CD4-positive, CD25-positive, alpha-beta regulatory T cell (primary cell): ENCODE measurements around the gene ZDHHC14. TPM values are rescaled to one million over a fixed set of nuclear protein-coding genes. Genes with fewer than 3 reads are reported as not detected.

ENCODE experiments used
- ATAC-seq, 2 donors: fragments of 150-1000 bp; cut with Tn5 transposase; one replicate each; pipeline ENCODE4 v1.10.0; 2021; ENCODE audit warnings: low read depth in 2 of 2, moderate number of reproducible peaks in 2 of 2, moderate library complexity in 1 of 2
- DNase-seq, 3 donors: peaks; one replicate each; pipeline versions ENCODE4 v3.0.0 to v3.0.0-alpha.2; 2012 to 2022; ENCODE audit warnings: mixed read lengths in 1 of 3
- H3K27ac ChIP-seq: one replicate; pipeline ENCODE4 v1.7.0; 2013; ENCODE audit warnings: mild to moderate bottlenecking, low read length; ENCODE audit not compliant: insufficient read depth, poor library complexity, severe bottlenecking
- H3K27me3 ChIP-seq: one replicate; pipeline ENCODE4 v1.7.0; 2013; ENCODE audit warnings: low read length; ENCODE audit not compliant: control insufficient read depth, insufficient read depth
- H3K36me3 ChIP-seq: one replicate; pipeline ENCODE4 v1.7.0; 2013; ENCODE audit warnings: mild to moderate bottlenecking, low read length, moderate library complexity; ENCODE audit not compliant: control insufficient read depth, insufficient read depth
- H3K4me1 ChIP-seq: 2 replicates; pipeline ENCODE4 v1.7.0; 2013; ENCODE audit warnings: mild to moderate bottlenecking, low read length; ENCODE audit not compliant: insufficient read depth, control insufficient read depth, poor library complexity, severe bottlenecking
- H3K4me3 ChIP-seq: one replicate; pipeline ENCODE4 v1.7.0; 2013; ENCODE audit warnings: low read depth, mild to moderate bottlenecking, low read length, moderate library complexity
- H3K9me3 ChIP-seq, 2 experiments: 1 replicate in 1 of 2; 2 replicates in 1 of 2; pipeline ENCODE4 v1.7.0; 2013; ENCODE audit warnings: low read length in 2 of 2, mild to moderate bottlenecking in 1 of 2, moderate library complexity in 1 of 2; ENCODE audit not compliant: control insufficient read depth in 2 of 2
- H3K27ac Mint-ChIP-seq, 3 donors: one replicate each; pipeline ENCODE4 v1.8.0; 2020 to 2022; ENCODE audit warnings: mild to moderate bottlenecking in 3 of 3, mixed read lengths in 3 of 3, moderate library complexity in 2 of 3
- H3K27me3 Mint-ChIP-seq: one replicate; pipeline ENCODE4 v1.8.0; 2022; ENCODE audit warnings: mild to moderate bottlenecking, mixed read lengths
- H3K36me3 Mint-ChIP-seq: one replicate; pipeline ENCODE4 v1.8.0; 2020; ENCODE audit warnings: mixed read lengths
- H3K4me1 Mint-ChIP-seq, 4 donors: one replicate each; pipeline ENCODE4 v1.8.0; 2020 to 2022; ENCODE audit warnings: mixed read lengths in 4 of 4, mild to moderate bottlenecking in 1 of 4
- H3K4me3 Mint-ChIP-seq, 4 donors: one replicate each; pipeline ENCODE4 v1.8.0; 2020 to 2022; ENCODE audit warnings: mild to moderate bottlenecking in 4 of 4, mixed read lengths in 4 of 4, moderate library complexity in 3 of 4
- H3K9me3 Mint-ChIP-seq, 7 donors: one replicate each; pipeline ENCODE4 v1.8.0; 2020 to 2022; ENCODE audit warnings: mixed read lengths in 7 of 7, mild to moderate bottlenecking in 3 of 7, moderate library complexity in 2 of 7
- polyA plus RNA-seq, 4 donors: library from polyadenylated mRNA; unstranded; fragments of 300-500 nt; fragmentation: Illumina TruSeq; gene quantifications; one replicate each; pipeline ENCODE4 v1.2.3, GENCODE V29; 2021
- total RNA-seq: library from RNA; stranded (reverse); gene quantifications from one replicate; pipeline ENCODE4 v1.2.3, GENCODE V29; 2022

Gene ZDHHC14
- total and polyA plus RNA-seq, 5 donors from 2014 or later: 0.29 to 4.2 (median 1.0) TPM

- H3K27ac Mint-ChIP-seq: no peak overlapping the region
- no peaks in the 10 kb centered on the region for H3K9me3 ChIP-seq
- H3K4me3 Mint-ChIP-seq: no peak overlapping the region
- no peak overlapping the region for H3K27ac ChIP-seq
- H3K36me3 ChIP-seq: no peaks in the 10 kb centered on the region
- H3K9me3 Mint-ChIP-seq: no peaks in the 10 kb centered on the region
- no peak for ATAC-seq
- H3K36me3 Mint-ChIP-seq: no peaks in the 10 kb centered on the region
- no peaks in the 10 kb centered on the region for H3K4me1 ChIP-seq
- no peaks in the 10 kb centered on the region for H3K4me1 Mint-ChIP-seq
- H3K4me3 ChIP-seq: no peak overlapping the region
- no peaks in the 10 kb centered on the region for H3K27me3 ChIP-seq
- DNase-seq: no peak
- no peaks in the 10 kb centered on the region for H3K27me3 Mint-ChIP-seq
These were observed 328.6 kb downstream of the ZDHHC14 start for GRCh38 chr6:157709555-157709954.

- no peaks in the 10 kb centered on the region for H3K36me3 ChIP-seq
- H3K27ac ChIP-seq: no peak overlapping the region
- H3K4me3 ChIP-seq: no peak overlapping the region
- no peak overlapping the region for H3K27ac Mint-ChIP-seq
- H3K4me1 Mint-ChIP-seq: no peaks in the 10 kb centered on the region
- no peak overlapping the region for H3K4me3 Mint-ChIP-seq
- no peak for DNase-seq
- no peaks in the 10 kb centered on the region for H3K4me1 ChIP-seq
- H3K27me3 ChIP-seq: no peaks in the 10 kb centered on the region
- H3K27me3 Mint-ChIP-seq: peaks cover 5% of the 10 kb centered on the region
- H3K9me3 Mint-ChIP-seq: no peaks in the 10 kb centered on the region
- ATAC-seq: no peak
- no peaks in the 10 kb centered on the region for H3K9me3 ChIP-seq
- no peaks in the 10 kb centered on the region for H3K36me3 Mint-ChIP-seq
These were observed 329.6 kb downstream of the ZDHHC14 start for GRCh38 chr6:157710604-157711003.

- H3K27ac Mint-ChIP-seq: no peak overlapping the region
- Histone ChIP-seq H3K4me3 (no peak overlapping the region), H3K27me3 (no peaks in the 10 kb centered on the region), H3K9me3 (no peaks in the 10 kb centered on the region), H3K36me3 (no peaks in the 10 kb centered on the region), H3K4me1 (no peaks in the 10 kb centered on the region), H3K27ac (no peak overlapping the region)
- H3K4me3 Mint-ChIP-seq: no peak overlapping the region
- no peaks in the 10 kb centered on the region for H3K36me3 Mint-ChIP-seq
- DNase-seq: no peak
- no peaks in the 10 kb centered on the region for H3K4me1 Mint-ChIP-seq
- ATAC-seq: no peak
- peaks cover 5% of the 10 kb centered on the region for H3K27me3 Mint-ChIP-seq
- H3K9me3 Mint-ChIP-seq: no peaks in the 10 kb centered on the region
These were observed 330.1 kb downstream of the ZDHHC14 start for GRCh38 chr6:157711060-157711459.

- no peaks in the 10 kb centered on the region for H3K36me3 ChIP-seq
- Mint-ChIP-seq H3K27ac (no peak overlapping the region), H3K4me3 (no peak overlapping the region), H3K4me1 (no peaks in the 10 kb centered on the region), H3K9me3 (no peaks in the 10 kb centered on the region), H3K36me3 (no peaks in the 10 kb centered on the region), H3K27me3 (peaks cover 5% of the 10 kb centered on the region)
- DNase-seq: no peak
- H3K27me3 ChIP-seq: peaks cover 3% of the 10 kb centered on the region
- no peaks in the 10 kb centered on the region for H3K9me3 ChIP-seq
- no peak overlapping the region for H3K4me3 ChIP-seq
- no peak overlapping the region for H3K27ac ChIP-seq
- H3K4me1 ChIP-seq: no peaks in the 10 kb centered on the region
- ATAC-seq: no peak
These were observed 331.8 kb downstream of the ZDHHC14 start for GRCh38 chr6:157712585-157713295.

- H3K27me3 ChIP-seq: peaks cover 5% of the 10 kb centered on the region
- H3K4me1 ChIP-seq: no peaks in the 10 kb centered on the region
- Mint-ChIP-seq H3K9me3 (no peaks in the 10 kb centered on the region), H3K27ac (no peak overlapping the region), H3K4me1 (no peaks in the 10 kb centered on the region), H3K27me3 (peaks cover 5% of the 10 kb centered on the region), H3K4me3 (no peak overlapping the region), H3K36me3 (no peaks in the 10 kb centered on the region)
- no peaks in the 10 kb centered on the region for H3K36me3 ChIP-seq
- ATAC-seq (no peak), DNase-seq (no peak)
- no peaks in the 10 kb centered on the region for H3K9me3 ChIP-seq
- no peak overlapping the region for H3K27ac ChIP-seq
- no peak overlapping the region for H3K4me3 ChIP-seq
These were observed 332.6 kb downstream of the ZDHHC14 start for GRCh38 chr6:157713451-157714152.

GRCh38 chr6:157714153-157714490 lies 333.1 kb downstream of the ZDHHC14 start:
- no peaks in the 10 kb centered on the region for H3K4me1 ChIP-seq
- peaks cover 5% of the 10 kb centered on the region for H3K27me3 ChIP-seq
- H3K9me3 Mint-ChIP-seq: no peaks in the 10 kb centered on the region
- no peaks in the 10 kb centered on the region for H3K36me3 ChIP-seq
- H3K36me3 Mint-ChIP-seq: no peaks in the 10 kb centered on the region
- no peaks in the 10 kb centered on the region for H3K9me3 ChIP-seq
- no peak for ATAC-seq
- DNase-seq: no peak
- no peak overlapping the region for H3K4me3 Mint-ChIP-seq
- no peak overlapping the region for H3K27ac ChIP-seq
- peaks cover 5% of the 10 kb centered on the region for H3K27me3 Mint-ChIP-seq
- H3K4me3 ChIP-seq: no peak overlapping the region
- H3K4me1 Mint-ChIP-seq: no peaks in the 10 kb centered on the region
- no peak overlapping the region for H3K27ac Mint-ChIP-seq

- Histone ChIP-seq H3K27ac (no peak overlapping the region), H3K9me3 (no peaks in the 10 kb centered on the region), H3K36me3 (no peaks in the 10 kb centered on the region), H3K4me3 (no peak overlapping the region), H3K27me3 (peaks cover 5% of the 10 kb centered on the region), H3K4me1 (no peaks in the 10 kb centered on the region)
- H3K4me1 Mint-ChIP-seq: no peaks in the 10 kb centered on the region
- H3K36me3 Mint-ChIP-seq: no peaks in the 10 kb centered on the region
- H3K4me3 Mint-ChIP-seq: no peak overlapping the region
- no peak for DNase-seq
- no peaks in the 10 kb centered on the region for H3K9me3 Mint-ChIP-seq
- H3K27me3 Mint-ChIP-seq: peaks cover 12% of the 10 kb centered on the region
- H3K27ac Mint-ChIP-seq: no peak overlapping the region
- ATAC-seq: no peak
These were observed 334.8 kb downstream of the ZDHHC14 start for GRCh38 chr6:157715728-157716164.
